GM19043 (cell line): ENCODE data around the gene HSPBAP1.
"Not testable (repeated sequence)": the region's sequence is repeated elsewhere in the genome, so short reads cannot be mapped to it uniquely, and the experiment has no call there.

ENCODE experiments used
- ATAC-seq: cut with Tn5 transposase; IDR thresholded peaks from one replicate; pipeline ENCODE4 v1.9.1; 2021; ENCODE audit warnings: low read depth; ENCODE audit not compliant: unreplicated experiment

The HSPBAP1 gene

GRCh38 chr3:122786066-122786465 lies 7.6 kb downstream of the HSPBAP1 start:
- ATAC-seq, result no peak

- no peak for ATAC-seq
Observed at GRCh38 chr3:122785231-122785630, 8.4 kb downstream of the HSPBAP1 start.

- no peak for ATAC-seq
Observed at GRCh38 chr3:122784436-122784835, 9.2 kb downstream of the HSPBAP1 start.

DNA sequence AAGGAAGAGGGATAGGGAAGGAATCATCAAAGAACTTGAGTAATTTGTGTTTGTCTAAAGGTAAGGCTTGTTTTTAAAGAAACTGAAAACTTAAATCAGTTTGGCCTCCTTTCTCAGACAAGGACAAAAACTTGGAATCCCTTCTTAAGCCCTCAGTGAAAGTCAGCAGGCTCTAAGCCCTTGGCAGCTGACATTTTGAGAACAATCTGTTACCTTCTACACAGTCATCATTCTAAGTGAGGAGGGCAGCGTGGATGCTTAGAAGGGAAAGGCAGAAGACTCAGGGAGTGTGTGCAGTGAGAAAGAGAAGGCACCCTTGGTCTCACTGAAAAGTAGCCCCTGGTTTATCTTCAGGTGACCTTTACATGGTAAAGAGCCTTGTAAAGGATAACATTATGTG lies 10.8 kb downstream of the HSPBAP1 start:
- ATAC-seq, result no peak

DNA sequence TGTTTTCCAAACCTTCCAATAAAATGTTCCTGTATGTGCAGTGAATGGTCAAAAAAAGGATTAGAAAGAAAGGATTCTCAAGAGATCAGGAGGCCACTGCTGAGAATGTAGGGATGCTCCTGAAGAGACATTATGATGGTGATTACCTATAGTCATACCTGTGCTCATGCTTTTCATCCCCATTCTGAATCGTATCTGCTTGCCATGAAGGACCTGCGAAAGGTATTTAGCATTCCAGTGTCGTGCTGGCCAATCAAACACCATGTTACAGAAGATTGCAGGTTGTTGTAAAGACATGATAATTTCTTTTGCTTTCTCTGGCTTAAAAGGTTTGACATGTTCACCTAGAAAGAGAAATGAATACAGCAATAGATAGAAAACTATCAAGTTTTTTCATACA lies 16.1 kb downstream of the HSPBAP1 start:
- ATAC-seq, result no peak

- ATAC-seq, result no peak
Observed at GRCh38 chr3:122776675-122777468, 16.8 kb downstream of the HSPBAP1 start.

- no peak for ATAC-seq
Observed at GRCh38 chr3:122774564-122774963, 19.1 kb downstream of the HSPBAP1 start.

DNA sequence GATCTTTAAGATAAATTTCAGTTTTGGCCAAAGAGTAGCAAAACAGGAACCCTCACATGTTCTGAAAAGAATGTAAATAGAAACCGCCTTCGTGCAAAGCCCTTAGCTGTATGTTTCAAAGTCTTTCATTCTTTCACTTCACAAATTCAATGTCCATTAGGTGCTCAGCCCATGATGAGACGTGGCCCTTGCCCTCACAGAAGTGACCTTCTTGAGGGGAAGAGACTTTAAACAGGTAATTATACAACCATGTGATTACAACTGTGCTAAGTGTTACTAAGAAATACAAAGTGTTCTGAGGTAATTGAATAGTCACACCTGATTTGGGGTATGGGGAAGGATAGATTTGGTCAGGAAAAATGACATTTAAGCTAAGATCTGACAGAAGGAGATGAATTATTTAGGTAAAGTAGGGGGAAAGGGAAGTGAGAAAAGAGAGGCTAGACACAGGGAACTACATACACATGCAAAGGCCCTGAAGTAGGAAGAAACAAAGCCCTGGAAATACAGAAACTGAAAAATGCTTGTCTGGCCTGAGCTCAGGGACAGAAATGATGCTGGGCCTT lies 19.6 kb downstream of the HSPBAP1 start:
- ATAC-seq, result no peak

- no peak for ATAC-seq
Observed at GRCh38 chr3:122772827-122773226, 20.8 kb downstream of the HSPBAP1 start.

- no peak for ATAC-seq
Observed at GRCh38 chr3:122770521-122771202, 23.0 kb downstream of the HSPBAP1 start.

DNA sequence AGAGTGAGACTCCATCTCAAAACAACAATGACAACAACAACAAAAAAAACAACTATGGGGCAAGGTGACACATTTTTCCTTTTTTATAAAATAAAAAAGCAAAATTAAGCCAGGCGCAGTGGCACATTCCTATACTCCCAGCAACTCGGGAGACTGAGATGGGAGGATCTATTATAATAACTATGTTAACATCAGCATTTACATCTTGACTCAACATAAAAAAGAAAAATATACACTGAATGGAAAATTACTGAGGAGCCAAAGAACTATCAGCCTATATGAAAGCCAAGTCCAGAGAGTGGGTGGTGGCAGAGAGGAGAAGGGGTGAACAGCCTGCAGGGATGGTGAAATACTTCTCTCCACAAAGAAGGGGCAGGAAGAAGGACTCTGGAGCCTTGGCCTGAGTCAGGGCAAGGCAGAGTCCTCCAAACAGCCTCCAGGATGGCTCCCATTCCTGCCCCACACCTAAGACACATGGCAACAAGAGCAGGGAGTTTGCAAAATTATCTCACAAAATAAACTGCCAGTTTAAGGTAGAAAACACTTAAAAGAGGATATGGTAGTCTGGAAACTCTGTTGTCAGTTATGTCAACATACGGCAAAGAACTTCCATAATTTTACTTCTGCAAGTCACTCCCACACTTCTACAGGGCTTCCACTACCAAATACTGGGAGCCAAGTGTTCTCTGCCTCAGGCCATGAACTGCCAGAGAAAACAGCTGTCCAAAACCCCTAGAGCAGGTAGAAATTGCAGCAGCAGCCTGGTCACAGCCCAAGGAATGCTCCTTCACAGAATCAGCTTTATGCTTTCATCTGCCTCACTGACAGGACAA lies 25.9 kb downstream of the HSPBAP1 start:
- no peak for ATAC-seq

DNA sequence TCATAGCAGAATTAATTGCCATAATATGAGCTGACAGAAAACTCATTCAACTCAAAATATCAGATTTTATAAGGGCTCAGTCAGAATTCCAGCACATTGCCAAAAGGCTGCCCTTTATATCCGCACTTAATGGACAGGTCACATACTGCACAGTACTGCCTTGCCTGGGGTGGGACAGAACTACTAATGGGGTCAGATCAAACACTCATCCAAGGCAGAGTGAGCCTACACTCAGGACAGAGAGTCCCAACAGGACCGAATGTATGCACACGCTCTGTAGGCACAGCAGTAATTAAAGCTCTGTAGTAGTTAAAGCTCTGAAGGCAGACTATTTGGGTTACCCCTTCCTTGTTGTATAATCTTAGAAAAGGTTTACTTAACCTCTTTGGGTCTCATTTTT lies 27.2 kb downstream of the HSPBAP1 start:
- no peak for ATAC-seq

- ATAC-seq, result no peak
Observed at GRCh38 chr3:122760453-122761271, 33.0 kb downstream of the HSPBAP1 start.

GRCh38 chr3:122758877-122759560 lies 34.6 kb downstream of the HSPBAP1 start:
- no peak for ATAC-seq

DNA sequence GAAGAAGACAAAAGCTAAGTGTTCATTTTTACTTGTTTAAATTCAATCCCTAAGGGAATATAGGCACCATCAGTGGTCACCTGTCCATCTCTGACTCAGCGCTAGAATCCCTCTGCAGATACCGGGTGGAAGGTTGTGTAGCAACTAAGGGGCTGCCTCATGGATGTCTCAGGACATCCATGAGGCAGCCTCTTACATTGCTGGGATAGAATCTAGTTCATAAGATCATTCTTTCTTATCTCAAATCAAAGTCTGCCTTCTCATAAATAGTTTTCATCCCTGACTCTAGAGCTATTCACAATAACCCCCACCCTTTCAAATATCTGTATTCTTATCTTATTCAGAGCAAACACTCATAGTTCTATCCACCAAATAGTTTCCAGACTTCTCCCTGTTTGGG lies 38.1 kb downstream of the HSPBAP1 start:
- ATAC-seq, result no peak

DNA sequence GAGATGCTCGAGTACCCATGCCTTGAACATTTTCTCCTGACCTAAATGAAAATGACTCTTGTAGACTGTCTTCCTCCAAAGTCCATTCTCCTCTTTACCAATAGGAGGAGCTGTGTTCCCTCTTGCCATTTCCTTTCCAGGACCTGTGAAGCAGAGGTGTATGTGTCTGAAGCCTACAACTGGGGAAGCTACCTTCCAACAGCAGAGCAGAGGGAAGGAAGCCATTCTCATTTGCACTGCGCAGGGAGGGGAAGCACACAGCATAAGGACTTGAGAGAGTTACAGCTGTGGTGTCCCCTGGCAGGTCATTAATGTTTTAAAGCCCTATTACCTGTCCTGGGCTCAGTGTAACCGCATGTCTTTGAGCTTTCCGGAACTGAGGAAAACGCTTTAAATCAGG lies 38.7 kb downstream of the HSPBAP1 start:
- ATAC-seq, result no peak

DNA sequence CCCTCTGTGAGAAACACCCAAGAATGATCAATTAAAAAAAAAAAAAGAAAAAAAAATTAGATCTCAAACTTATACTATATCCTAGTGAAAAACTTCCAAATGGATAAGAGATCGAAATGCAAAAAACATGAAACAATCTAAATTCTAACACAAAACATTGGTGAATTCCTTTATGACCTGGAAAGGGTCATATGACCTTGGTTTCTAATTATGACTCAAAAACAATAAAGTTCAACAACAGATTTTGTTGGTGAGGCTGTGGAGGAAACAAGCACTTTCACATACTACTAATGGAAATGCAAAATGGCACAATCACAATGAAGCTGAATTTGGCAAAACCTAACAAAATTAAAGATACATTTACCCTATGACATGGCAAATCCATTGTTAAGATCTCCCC lies 45.3 kb downstream of the HSPBAP1 start:
- ATAC-seq, result no peak

- not testable (repeated sequence) for ATAC-seq
Observed at GRCh38 chr3:122747295-122747694, 46.3 kb downstream of the HSPBAP1 start.

GRCh38 chr3:122745369-122746021 lies 48.1 kb downstream of the HSPBAP1 start:
- ATAC-seq, result no peak
